ENCODE results near the gene MAPK8IP3. TPM values are rescaled to one million over a fixed set of nuclear protein-coding genes. Genes with fewer than 3 reads are reported as not detected.

Gene MAPK8IP3
- total RNA-seq, 1 experiment from 2014 or later = 41.1 TPM

- no peaks in the 10 kb centered on the region for H3F3A ChIP-seq (ENCODE audit: low read length, unreplicated experiment)
- TF ChIP-seq EZH2phosphoT487 (IDR thresholded peaks at IDR 0.05; ENCODE audit: borderline replicate concordance, low read length) (no peak), EZH2 (IDR thresholded peaks at IDR 0.05; ENCODE audit: low read length, unreplicated experiment) (no peak), CTCF (conservative IDR thresholded peaks at IDR 0.05; ENCODE audit: low read depth, low read length) (no peak)
- no peaks in the 10 kb centered on the region for H3K36me3 ChIP-seq (ENCODE audit: low read depth, low read length)
- no TSS peak for BruUV-seq (replicated peaks)
- no peak overlapping the region for H3K9ac ChIP-seq (ENCODE audit: low read length)
- H3K4me3 ChIP-seq (ENCODE audit: low read length) = no peak overlapping the region
- DNase-seq (no peak), ATAC-seq (no peak)
- no peak overlapping the region for H2AFZ ChIP-seq (ENCODE audit: low read length)
- H3K4me2 ChIP-seq (ENCODE audit: low read length) = no peak overlapping the region
- ChIA-PET CTCF (no interaction called here), POLR2A (ENCODE audit: unreplicated experiment) (no interaction called here)
- H3K4me1 ChIP-seq (ENCODE audit: insufficient read depth, low read length) = peaks cover 7% of the 10 kb centered on the region; the same call in 1 of the 2 replicates
- intact Hi-C loops (cut with micrococcal nuclease) = no loop called here
- peaks cover 48% of the 10 kb centered on the region for H3K79me2 ChIP-seq (ENCODE audit: low read length)
- no peak overlapping the region for H3K27ac ChIP-seq (ENCODE audit: low read length)
- H3K9me3 ChIP-seq (ENCODE audit: low read length) = no peaks in the 10 kb centered on the region
- H3K27me3 ChIP-seq (ENCODE audit: low read length) = no peaks in the 10 kb centered on the region
- H3K9me2 ChIP-seq (replicated peaks; ENCODE audit: low read length) = no peaks in the 10 kb centered on the region
- H4K20me1 ChIP-seq (ENCODE audit: low read length) = no peaks in the 10 kb centered on the region
Observed at GRCh38 chr16:1785846-1786170, 79.8 kb downstream of the MAPK8IP3 start.

GRCh38 chr16:1786242-1787055 is 80.5 kb downstream of the MAPK8IP3 start:
- POLR2A ChIA-PET (ENCODE audit: unreplicated experiment) = no interaction called here
- H3K9ac ChIP-seq (ENCODE audit: low read length) = no peak overlapping the region

More at GRCh38 chr16:1786242-1787055, 80.5 kb downstream of the MAPK8IP3 start:
- no peak overlapping the region for H3K4me2 ChIP-seq (ENCODE audit: low read length)
- intact Hi-C loops (cut with micrococcal nuclease) = no loop called here
- H3K4me1 ChIP-seq (ENCODE audit: insufficient read depth, low read length) = peaks cover under 1% of the 10 kb centered on the region; the same call in 1 of the 2 replicates
- no peak for ATAC-seq
- H3K79me2 ChIP-seq (ENCODE audit: low read length) = peaks cover 42% of the 10 kb centered on the region
- H4K20me1 ChIP-seq (ENCODE audit: low read length) = no peaks in the 10 kb centered on the region
- H3K9me2 ChIP-seq (replicated peaks; ENCODE audit: low read length) = no peaks in the 10 kb centered on the region
- H2AFZ ChIP-seq (ENCODE audit: low read length) = no peak overlapping the region
- no peak overlapping the region for H3K4me3 ChIP-seq (ENCODE audit: low read length)
- H3F3A ChIP-seq (ENCODE audit: low read length, unreplicated experiment) = no peaks in the 10 kb centered on the region
- CTCF ChIA-PET = no interaction called here
- BruUV-seq (replicated peaks) = no TSS peak
- no peaks in the 10 kb centered on the region for H3K27me3 ChIP-seq (ENCODE audit: low read length)
- no peak for TF ChIP-seq EZH2 (IDR thresholded peaks at IDR 0.05; ENCODE audit: low read length, unreplicated experiment)
- no peak for TF ChIP-seq EZH2phosphoT487 (IDR thresholded peaks at IDR 0.05; ENCODE audit: borderline replicate concordance, low read length)
- no peak for TF ChIP-seq CTCF (conservative IDR thresholded peaks at IDR 0.05; ENCODE audit: low read depth, low read length)
- no peak overlapping the region for H3K27ac ChIP-seq (ENCODE audit: low read length)
- H3K36me3 ChIP-seq (ENCODE audit: low read depth, low read length) = no peaks in the 10 kb centered on the region
- DNase-seq = no peak
- no peaks in the 10 kb centered on the region for H3K9me3 ChIP-seq (ENCODE audit: low read length)
